GM12878 (cell line): Measurements from ENCODE around the gene MYL11. TPM values are rescaled to one million over a fixed set of nuclear protein-coding genes. Genes with fewer than 3 reads are reported as not detected.

Source experiments
- ASH2L ChIP-seq: fragments of 300-600, 200-600 bp; sonication (generic); IDR thresholded peaks from 2 replicates; pipeline ENCODE4 v1.6.1; 2017; ENCODE audit warnings: low read depth, mild to moderate bottlenecking, borderline replicate concordance
- EGR1 ChIP-seq, 2 experiments: IDR thresholded peaks; 1 replicate in 1 of 2; 2 replicates in 1 of 2; pipeline ENCODE4 v1.6.1; 2011 to 2012; ENCODE audit warnings: low read depth in 2 of 2, low read length in 2 of 2, borderline replicate concordance in 1 of 2, mild to moderate bottlenecking in 1 of 2, moderate library complexity in 1 of 2
- EZH2 ChIP-seq: IDR thresholded peaks from 2 replicates; pipeline ENCODE4 v1.6.1; 2012; ENCODE audit warnings: low read depth, mild to moderate bottlenecking, control low read depth, inconsistent platforms, low read length, borderline replicate concordance; ENCODE audit not compliant: control insufficient read depth
- FOXK2 ChIP-seq: fragments of 450-650 bp; IDR thresholded peaks from 2 replicates; pipeline ENCODE4 v1.6.1; 2017; ENCODE audit warnings: mild to moderate bottlenecking, moderate library complexity
- IRF4 ChIP-seq: IDR thresholded peaks from 2 replicates; pipeline ENCODE4 v1.6.1; 2011; ENCODE audit warnings: low read depth, low read length
- SMARCA5 ChIP-seq: fragments of 450-650 bp; IDR thresholded peaks from 2 replicates; pipeline ENCODE4 v1.6.1; 2017; ENCODE audit warnings: mild to moderate bottlenecking
- TBL1XR1 ChIP-seq: IDR thresholded peaks from 2 replicates; pipeline ENCODE4 v1.6.1; 2012; ENCODE audit warnings: low read depth, low read length, improper control_type of control experiment
- TCF3 ChIP-seq: IDR thresholded peaks from 2 replicates; pipeline ENCODE4 v1.6.1; 2012; ENCODE audit warnings: low read depth, mild to moderate bottlenecking, low read length, borderline replicate concordance; ENCODE audit not compliant: insufficient read depth
- YY1 ChIP-seq: IDR thresholded peaks from 2 replicates; pipeline ENCODE4 v1.6.1; 2011; ENCODE audit warnings: low read depth, mild to moderate bottlenecking, low read length
- ZSCAN29 ChIP-seq: fragments of 450-650 bp; IDR thresholded peaks from 2 replicates; pipeline ENCODE4 v1.6.1; 2017; ENCODE audit warnings: mild to moderate bottlenecking, moderate library complexity
- polyA plus RNA-seq, 11 experiments: library from polyadenylated mRNA; depleted of rRNA in 4 of 11; unstranded in 6 of 11; stranded (reverse) in 5 of 11; fragments of >200 nt; fragmentation: Nextera tagmentation in 4 of 11; fragmentation: Illumina TruSeq in 1 of 11; extraction: Ambion mirVana in 4 of 11; extraction: Trizol in 1 of 11; gene quantifications; 1 replicate in 1 of 11; 2 replicates in 10 of 11; pipeline versions ENCODE4 v1.2.1 to v1.2.3, GENCODE V29; 2011 to 2016; ENCODE audit warnings: inconsistent platforms in 2 of 11, missing spikeins in 2 of 11, low read depth in 1 of 11
- total RNA-seq, 4 experiments: library from RNA; depleted of rRNA in 3 of 4; stranded (reverse); fragments of >200 nt in 3 of 4; fragmentation: Illumina TruSeq in 1 of 4; extraction: Trizol in 1 of 4; gene quantifications; 2 replicates each; pipeline versions ENCODE4 v1.2.1 to v1.2.3, GENCODE V29; 2013 to 2021
- TF ChIP-seq, protein P1 (sequence below): fragments of 450-650 bp; formaldehyde crosslinking; IDR thresholded peaks from 2 replicates; pipeline ENCODE4 v1.5.0; 2022; ENCODE audit warnings: mild to moderate bottlenecking, missing genetic modification characterization
- TF ChIP-seq, protein P2 (sequence below): fragments of 450-650 bp; formaldehyde crosslinking; IDR thresholded peaks from 2 replicates; pipeline ENCODE4 v1.4.0; 2020; ENCODE audit warnings: mild to moderate bottlenecking, moderate library complexity
- TF ChIP-seq, protein P3 (sequence below): IDR thresholded peaks from 2 replicates; pipeline ENCODE4 v1.6.1; 2012; ENCODE audit warnings: low read depth, low read length, improper control_type of control experiment
- TF ChIP-seq, protein P4 (sequence below): fragments of 450-650 bp; IDR thresholded peaks from 2 replicates; pipeline ENCODE4 v1.6.1; 2017; ENCODE audit warnings: borderline replicate concordance

Gene MYL11
- total and polyA plus RNA-seq, 10 of the 15 experiments (the other 5 are each of a cell fraction or from before 2014, with no cell fraction given), result 0.19 to 1.2 (median 0.61) TPM; not detected in 5

DNA sequence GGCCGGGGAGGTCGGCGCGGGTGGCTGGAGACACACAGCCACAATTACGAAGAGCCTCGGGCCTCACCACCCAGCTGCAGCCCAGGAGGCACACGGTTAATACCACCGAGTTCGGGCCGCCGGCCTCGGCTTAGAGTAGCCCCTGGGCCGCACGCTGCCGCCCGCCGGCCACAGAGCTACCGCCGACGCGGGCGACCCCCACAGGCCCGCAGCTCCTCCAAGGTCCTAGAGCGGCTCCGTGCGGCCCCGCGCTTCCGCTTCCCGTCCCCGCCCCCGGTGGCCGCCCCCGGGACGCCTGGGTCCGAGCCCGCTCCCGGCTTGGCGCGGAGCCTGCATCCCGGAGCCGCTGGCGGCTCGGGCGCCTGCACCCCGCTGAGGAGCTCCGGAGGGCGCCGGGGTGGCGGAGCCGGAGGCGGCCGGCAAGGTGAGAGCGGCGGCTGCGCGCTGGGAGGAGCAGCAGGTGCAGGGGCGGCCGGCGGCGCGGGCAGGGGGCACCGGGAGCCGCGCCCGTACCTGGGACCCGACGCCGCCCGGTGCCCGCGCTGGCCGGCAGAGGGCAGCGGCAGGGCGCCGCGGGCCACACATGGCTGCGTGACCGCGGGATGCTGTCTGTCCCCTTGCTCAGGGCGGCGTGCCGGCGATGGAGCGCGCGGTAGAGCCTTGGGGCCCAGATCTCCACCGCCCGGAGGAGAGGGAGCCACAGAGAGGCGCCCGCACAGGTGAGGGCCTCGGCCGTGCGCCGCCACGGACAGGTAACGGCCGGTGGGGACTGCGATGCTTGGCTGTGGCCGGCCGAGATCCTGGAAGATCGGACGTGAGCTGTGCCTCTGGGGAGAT, 20.8 kb downstream of the MYL11 start, which contains the start of gene ZNF48 (continued):
- TF ChIP-seq, protein P1, sequence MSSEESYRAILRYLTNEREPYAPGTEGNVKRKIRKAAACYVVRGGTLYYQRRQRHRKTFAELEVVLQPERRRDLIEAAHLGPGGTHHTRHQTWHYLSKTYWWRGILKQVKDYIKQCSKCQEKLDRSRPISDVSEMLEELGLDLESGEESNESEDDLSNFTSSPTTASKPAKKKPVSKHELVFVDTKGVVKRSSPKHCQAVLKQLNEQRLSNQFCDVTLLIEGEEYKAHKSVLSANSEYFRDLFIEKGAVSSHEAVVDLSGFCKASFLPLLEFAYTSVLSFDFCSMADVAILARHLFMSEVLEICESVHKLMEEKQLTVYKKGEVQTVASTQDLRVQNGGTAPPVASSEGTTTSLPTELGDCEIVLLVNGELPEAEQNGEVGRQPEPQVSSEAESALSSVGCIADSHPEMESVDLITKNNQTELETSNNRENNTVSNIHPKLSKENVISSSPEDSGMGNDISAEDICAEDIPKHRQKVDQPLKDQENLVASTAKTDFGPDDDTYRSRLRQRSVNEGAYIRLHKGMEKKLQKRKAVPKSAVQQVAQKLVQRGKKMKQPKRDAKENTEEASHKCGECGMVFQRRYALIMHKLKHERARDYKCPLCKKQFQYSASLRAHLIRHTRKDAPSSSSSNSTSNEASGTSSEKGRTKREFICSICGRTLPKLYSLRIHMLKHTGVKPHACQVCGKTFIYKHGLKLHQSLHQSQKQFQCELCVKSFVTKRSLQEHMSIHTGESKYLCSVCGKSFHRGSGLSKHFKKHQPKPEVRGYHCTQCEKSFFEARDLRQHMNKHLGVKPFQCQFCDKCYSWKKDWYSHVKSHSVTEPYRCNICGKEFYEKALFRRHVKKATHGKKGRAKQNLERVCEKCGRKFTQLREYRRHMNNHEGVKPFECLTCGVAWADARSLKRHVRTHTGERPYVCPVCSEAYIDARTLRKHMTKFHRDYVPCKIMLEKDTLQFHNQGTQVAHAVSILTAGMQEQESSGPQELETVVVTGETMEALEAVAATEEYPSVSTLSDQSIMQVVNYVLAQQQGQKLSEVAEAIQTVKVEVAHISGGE (CRISPR knock-in tag), result no peak
- TF ChIP-seq ZSCAN29, result no peak
- TF ChIP-seq, protein P2, sequence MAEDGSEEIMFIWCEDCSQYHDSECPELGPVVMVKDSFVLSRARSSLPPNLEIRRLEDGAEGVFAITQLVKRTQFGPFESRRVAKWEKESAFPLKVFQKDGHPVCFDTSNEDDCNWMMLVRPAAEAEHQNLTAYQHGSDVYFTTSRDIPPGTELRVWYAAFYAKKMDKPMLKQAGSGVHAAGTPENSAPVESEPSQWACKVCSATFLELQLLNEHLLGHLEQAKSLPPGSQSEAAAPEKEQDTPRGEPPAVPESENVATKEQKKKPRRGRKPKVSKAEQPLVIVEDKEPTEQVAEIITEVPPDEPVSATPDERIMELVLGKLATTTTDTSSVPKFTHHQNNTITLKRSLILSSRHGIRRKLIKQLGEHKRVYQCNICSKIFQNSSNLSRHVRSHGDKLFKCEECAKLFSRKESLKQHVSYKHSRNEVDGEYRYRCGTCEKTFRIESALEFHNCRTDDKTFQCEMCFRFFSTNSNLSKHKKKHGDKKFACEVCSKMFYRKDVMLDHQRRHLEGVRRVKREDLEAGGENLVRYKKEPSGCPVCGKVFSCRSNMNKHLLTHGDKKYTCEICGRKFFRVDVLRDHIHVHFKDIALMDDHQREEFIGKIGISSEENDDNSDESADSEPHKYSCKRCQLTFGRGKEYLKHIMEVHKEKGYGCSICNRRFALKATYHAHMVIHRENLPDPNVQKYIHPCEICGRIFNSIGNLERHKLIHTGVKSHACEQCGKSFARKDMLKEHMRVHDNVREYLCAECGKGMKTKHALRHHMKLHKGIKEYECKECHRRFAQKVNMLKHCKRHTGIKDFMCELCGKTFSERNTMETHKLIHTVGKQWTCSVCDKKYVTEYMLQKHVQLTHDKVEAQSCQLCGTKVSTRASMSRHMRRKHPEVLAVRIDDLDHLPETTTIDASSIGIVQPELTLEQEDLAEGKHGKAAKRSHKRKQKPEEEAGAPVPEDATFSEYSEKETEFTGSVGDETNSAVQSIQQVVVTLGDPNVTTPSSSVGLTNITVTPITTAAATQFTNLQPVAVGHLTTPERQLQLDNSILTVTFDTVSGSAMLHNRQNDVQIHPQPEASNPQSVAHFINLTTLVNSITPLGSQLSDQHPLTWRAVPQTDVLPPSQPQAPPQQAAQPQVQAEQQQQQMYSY (CRISPR knock-in tag), result no peak
- TF ChIP-seq SMARCA5, result 0 out of 2 replicates have a peak, but pooled peaks have one; percentile 80
- TF ChIP-seq, protein P3, sequence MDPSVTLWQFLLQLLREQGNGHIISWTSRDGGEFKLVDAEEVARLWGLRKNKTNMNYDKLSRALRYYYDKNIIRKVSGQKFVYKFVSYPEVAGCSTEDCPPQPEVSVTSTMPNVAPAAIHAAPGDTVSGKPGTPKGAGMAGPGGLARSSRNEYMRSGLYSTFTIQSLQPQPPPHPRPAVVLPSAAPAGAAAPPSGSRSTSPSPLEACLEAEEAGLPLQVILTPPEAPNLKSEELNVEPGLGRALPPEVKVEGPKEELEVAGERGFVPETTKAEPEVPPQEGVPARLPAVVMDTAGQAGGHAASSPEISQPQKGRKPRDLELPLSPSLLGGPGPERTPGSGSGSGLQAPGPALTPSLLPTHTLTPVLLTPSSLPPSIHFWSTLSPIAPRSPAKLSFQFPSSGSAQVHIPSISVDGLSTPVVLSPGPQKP, result peak; percentile 73
- no peak for TF ChIP-seq ASH2L
- TF ChIP-seq EGR1 (IDR thresholded peaks at IDR 0.05; ENCODE audit: borderline replicate concordance in 1 of 2, low read depth in 2 of 2, low read length in 2 of 2), result peak in 1 of 2 experiments; percentile 95; a peak in 2 of 3 replicates
- TF ChIP-seq TCF3, result 0 out of 2 replicates have a peak, but pooled peaks have one; percentile 14
- TF ChIP-seq, protein P4, sequence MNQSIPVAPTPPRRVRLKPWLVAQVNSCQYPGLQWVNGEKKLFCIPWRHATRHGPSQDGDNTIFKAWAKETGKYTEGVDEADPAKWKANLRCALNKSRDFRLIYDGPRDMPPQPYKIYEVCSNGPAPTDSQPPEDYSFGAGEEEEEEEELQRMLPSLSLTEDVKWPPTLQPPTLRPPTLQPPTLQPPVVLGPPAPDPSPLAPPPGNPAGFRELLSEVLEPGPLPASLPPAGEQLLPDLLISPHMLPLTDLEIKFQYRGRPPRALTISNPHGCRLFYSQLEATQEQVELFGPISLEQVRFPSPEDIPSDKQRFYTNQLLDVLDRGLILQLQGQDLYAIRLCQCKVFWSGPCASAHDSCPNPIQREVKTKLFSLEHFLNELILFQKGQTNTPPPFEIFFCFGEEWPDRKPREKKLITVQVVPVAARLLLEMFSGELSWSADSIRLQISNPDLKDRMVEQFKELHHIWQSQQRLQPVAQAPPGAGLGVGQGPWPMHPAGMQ, result no peak
- TF ChIP-seq YY1, result 0 out of 2 replicates have a peak, but pooled peaks have one; percentile 18
- TF ChIP-seq EZH2, result no peak
- TF ChIP-seq IRF4, result no peak
- no peak for TF ChIP-seq TBL1XR1
- TF ChIP-seq FOXK2, result no peak
